HG03108 (cell line): ENCODE data around the gene NPIPA3.
A peak's percentile ranks its signal among the peaks of the same experiment; 100 is the strongest.
"Not testable (repeated sequence)": the region's sequence is repeated elsewhere in the genome, so short reads cannot be mapped to it uniquely, and the experiment has no call there.

Experiments used
- ATAC-seq: cut with Tn5 transposase; IDR thresholded peaks from one replicate; pipeline ENCODE4 v1.9.1; 2021; ENCODE audit warnings: moderate library complexity; ENCODE audit not compliant: unreplicated experiment

NPIPA3 gene

GRCh38 chr16:14703156-14704011, at the start of gene NPIPA3:
Gene NPIPA3 (plus strand): TSS chr16:14703411. CDS start chr16:14708944, 5,533 bp downstream.
- peak; percentile 99 for ATAC-seq

- no peak for ATAC-seq
Observed at GRCh38 chr16:14658063-14658462, 45.1 kb upstream of the NPIPA3 start.

- no peak for ATAC-seq
Observed at GRCh38 chr16:14667347-14668266, 35.6 kb upstream of the NPIPA3 start.

GRCh38 chr16:14668556-14669223, 34.5 kb upstream of the NPIPA3 start:
- no peak for ATAC-seq

GRCh38 chr16:14669776-14670175, 33.4 kb upstream of the NPIPA3 start:
- no peak for ATAC-seq

- ATAC-seq = peak; percentile 54
Observed at GRCh38 chr16:14672403-14672971, 30.7 kb upstream of the NPIPA3 start.

- ATAC-seq = no peak
Observed at GRCh38 chr16:14676633-14677032, 26.6 kb upstream of the NPIPA3 start.

- ATAC-seq = no peak
Observed at GRCh38 chr16:14677627-14678026, 25.6 kb upstream of the NPIPA3 start.

GRCh38 chr16:14678748-14679497, 24.3 kb upstream of the NPIPA3 start:
- ATAC-seq = no peak

- not testable (repeated sequence) for ATAC-seq
Observed at GRCh38 chr16:14680396-14680795, 22.8 kb upstream of the NPIPA3 start.

GRCh38 chr16:14681115-14681514, 22.1 kb upstream of the NPIPA3 start:
- no peak for ATAC-seq

- ATAC-seq = no peak
Observed at GRCh38 chr16:14682121-14682520, 21.1 kb upstream of the NPIPA3 start.

GRCh38 chr16:14685870-14686793, 17.1 kb upstream of the NPIPA3 start:
- ATAC-seq = not testable (repeated sequence)

- ATAC-seq = not testable (repeated sequence)
Observed at GRCh38 chr16:14694129-14694528, 9.1 kb upstream of the NPIPA3 start, which contains the start of gene PLA2G10. Gene PLA2G10 (minus strand): TSS chr16:14694308. CDS start chr16:14694229, 79 bp downstream.

- not testable (repeated sequence) for ATAC-seq
Observed at GRCh38 chr16:14701859-14702258, 1.4 kb upstream of the NPIPA3 start.

GRCh38 chr16:14702672-14703071, 539 bp upstream of the NPIPA3 start:
- ATAC-seq = not testable (repeated sequence)

GRCh38 chr16:14733233-14733632, 30.0 kb downstream of the NPIPA3 start:
- not testable (repeated sequence) for ATAC-seq

- not testable (repeated sequence) for ATAC-seq
Observed at GRCh38 chr16:14740832-14741385, 37.7 kb downstream of the NPIPA3 start.
